Mesothelial cell of epicardium (in vitro differentiated cells): Measurements from ENCODE around the gene ZNF609. TPM values are rescaled to one million over a fixed set of nuclear protein-coding genes. Genes with fewer than 3 reads are reported as not detected.

ENCODE experiments used
- DNase-seq, 2 experiments: peaks; one replicate each; pipeline ENCODE4 v3.0.0; 2021; ENCODE audit warnings: low spot score in 2 of 2; ENCODE audit not compliant: unreplicated experiment in 2 of 2
- H3K27ac Mint-ChIP-seq: 2 replicates; pipeline ENCODE4 v1.8.0; 2021; ENCODE audit warnings: mixed read lengths
- H3K27me3 Mint-ChIP-seq: 2 replicates; pipeline ENCODE4 v1.8.0; 2021; ENCODE audit warnings: low read depth, mixed read lengths
- H3K36me3 Mint-ChIP-seq: 2 replicates; pipeline ENCODE4 v1.8.0; 2021; ENCODE audit warnings: mixed read lengths
- H3K4me1 Mint-ChIP-seq: 2 replicates; pipeline ENCODE4 v1.8.0; 2021; ENCODE audit warnings: mixed read lengths
- H3K4me3 Mint-ChIP-seq: 2 replicates; pipeline ENCODE4 v1.8.0; 2021; ENCODE audit warnings: mild to moderate bottlenecking, moderate library complexity, mixed read lengths
- H3K9me3 Mint-ChIP-seq: 2 replicates; pipeline ENCODE4 v1.8.0; 2021; ENCODE audit warnings: mixed read lengths
- CTCF ChIP-seq: fragments of 200-600 bp; sonication (generic); IDR thresholded peaks from one replicate; pipeline ENCODE4 v1.5.0; 2021; ENCODE audit warnings: antibody characterized with exemption; ENCODE audit not compliant: unreplicated experiment
- total RNA-seq: library from RNA; stranded (reverse); gene quantifications from 3 replicates; pipeline ENCODE4 v1.2.1, GENCODE V29; 2021

Gene ZNF609
- total RNA-seq, result 75.4 to 77.1 TPM (median 76.0 TPM) in 3 replicates

DNA sequence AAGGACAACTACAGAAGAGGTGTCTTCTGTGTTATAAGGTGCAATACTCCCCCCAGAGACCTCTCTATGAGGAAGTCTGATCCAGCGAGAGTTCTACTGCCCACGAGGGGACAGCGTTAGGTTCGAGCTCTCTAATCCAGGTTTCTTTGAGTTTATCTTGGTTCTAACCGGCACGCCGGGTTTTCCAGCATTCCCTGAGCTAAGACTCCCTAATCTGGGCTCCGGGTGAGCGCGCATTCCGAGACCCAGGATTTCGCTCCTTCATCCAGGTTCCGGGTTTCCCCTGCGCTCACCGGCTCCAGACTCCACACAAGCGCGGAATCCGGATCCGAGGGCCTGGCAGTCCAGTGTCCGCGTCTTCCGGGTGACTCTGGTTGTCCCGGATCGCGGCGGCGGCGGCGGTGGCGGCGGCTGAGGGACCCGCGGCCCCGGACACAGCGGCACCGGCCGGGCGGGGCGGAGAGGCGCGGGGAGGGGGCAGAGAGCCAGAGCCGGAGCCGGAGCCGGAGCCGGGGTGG is at the start of gene ZNF609:
Gene ZNF609 (plus strand): TSS at position 373 of the 518 bp plus-strand sequence. CDS start 38,842 bp downstream, outside the sequence.
- Mint-ChIP-seq H3K4me3 (peak within 1 kb of the TSS; percentile 81), H3K36me3 (peaks cover 1% of the 10 kb centered on the region), H3K9me3 (no peaks in the 10 kb centered on the region), H3K27ac (peak within 1 kb of the TSS; percentile 95), H3K27me3 (no peaks in the 10 kb centered on the region), H3K4me1 (peaks cover 83% of the 10 kb centered on the region)
- DNase-seq, result peak; percentile 88 to 99
- TF ChIP-seq CTCF, result no peak

DNA sequence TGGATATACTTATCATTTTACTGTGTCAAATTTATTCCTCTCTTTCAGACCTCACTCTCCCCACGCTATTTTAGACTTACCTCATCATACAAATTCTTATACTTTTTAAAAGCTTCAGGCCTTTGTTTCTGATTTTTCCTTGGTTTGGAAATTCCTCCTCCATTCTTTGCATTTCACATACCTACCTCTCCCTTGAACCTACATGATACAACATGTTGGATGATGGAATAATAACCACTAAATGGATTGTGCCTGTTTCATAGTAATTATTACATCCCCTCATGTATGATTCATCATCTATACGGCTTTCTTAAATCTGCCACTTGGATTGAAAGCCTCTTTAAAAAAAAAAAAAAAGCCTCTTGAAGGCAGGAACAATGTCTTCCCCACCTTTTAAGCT is 48.2 kb upstream of the ZNF609 start:
- no peaks in the 10 kb centered on the region for H3K27me3 Mint-ChIP-seq
- H3K36me3 Mint-ChIP-seq, result peaks cover 46% of the 10 kb centered on the region
- H3K27ac Mint-ChIP-seq, result peak overlapping the region; percentile 3
- H3K4me3 Mint-ChIP-seq, result no peak overlapping the region
- H3K4me1 Mint-ChIP-seq, result no peaks in the 10 kb centered on the region
- TF ChIP-seq CTCF, result no peak
- H3K9me3 Mint-ChIP-seq, result no peaks in the 10 kb centered on the region
- DNase-seq, result no peak

GRCh38 chr15:64422697-64423096 is 37.7 kb upstream of the ZNF609 start:
- H3K9me3 Mint-ChIP-seq, result no peaks in the 10 kb centered on the region
- no peak for TF ChIP-seq CTCF
- no peak overlapping the region for H3K27ac Mint-ChIP-seq
- H3K27me3 Mint-ChIP-seq, result no peaks in the 10 kb centered on the region
- peaks cover 4% of the 10 kb centered on the region for H3K4me1 Mint-ChIP-seq
- DNase-seq, result no peak
- peaks cover 21% of the 10 kb centered on the region for H3K36me3 Mint-ChIP-seq
- no peak overlapping the region for H3K4me3 Mint-ChIP-seq

- Mint-ChIP-seq H3K9me3 (no peaks in the 10 kb centered on the region), H3K27ac (no peak overlapping the region), H3K27me3 (no peaks in the 10 kb centered on the region), H3K36me3 (peaks cover 16% of the 10 kb centered on the region), H3K4me1 (peaks cover 4% of the 10 kb centered on the region), H3K4me3 (no peak overlapping the region)
- DNase-seq, result no peak
- TF ChIP-seq CTCF, result no peak
Measured at GRCh38 chr15:64423970-64424369, 36.4 kb upstream of the ZNF609 start.

DNA sequence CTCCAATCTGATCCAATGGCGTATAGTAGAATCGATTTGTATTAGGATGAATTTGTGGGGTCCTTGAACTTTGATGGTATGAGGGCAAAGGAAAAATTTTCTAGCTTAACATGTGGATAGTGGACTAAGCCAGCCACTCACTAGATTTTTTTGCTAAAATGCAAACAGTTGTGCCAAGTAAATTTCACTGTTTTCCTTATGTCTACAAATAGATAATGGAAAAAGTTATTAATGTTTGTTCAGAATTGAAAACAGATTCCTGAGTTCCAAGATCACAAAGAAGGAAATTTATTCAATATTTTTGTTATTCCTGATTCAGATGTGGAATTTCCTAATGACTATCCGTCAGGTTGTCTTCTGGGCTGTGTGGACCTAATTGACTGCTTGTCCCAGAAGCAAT is 35.2 kb upstream of the ZNF609 start:
- DNase-seq, result no peak
- Mint-ChIP-seq H3K4me1 (peaks cover 12% of the 10 kb centered on the region), H3K4me3 (no peak overlapping the region), H3K27ac (no peak overlapping the region), H3K36me3 (peaks cover 15% of the 10 kb centered on the region), H3K9me3 (no peaks in the 10 kb centered on the region), H3K27me3 (no peaks in the 10 kb centered on the region)
- no peak for TF ChIP-seq CTCF
